Stimulated activated CD4-positive, alpha-beta T cell treated with anti-CD3 and anti-CD28 coated beads, Interleukin-15, amount 100 ng/mL, for 1 hour (primary cell): Measurements from ENCODE around the gene PEX26.
"Not testable (repeated sequence)": the region's sequence is repeated elsewhere in the genome, so short reads cannot be mapped to it uniquely, and the experiment has no call there.

Experiments
- DNase-seq, 2 donors: peaks; one replicate each; pipeline ENCODE4 v3.0.0-alpha.2; 2020; ENCODE audit warnings: low read depth in 1 of 2, low spot score in 1 of 2

Gene PEX26

DNA sequence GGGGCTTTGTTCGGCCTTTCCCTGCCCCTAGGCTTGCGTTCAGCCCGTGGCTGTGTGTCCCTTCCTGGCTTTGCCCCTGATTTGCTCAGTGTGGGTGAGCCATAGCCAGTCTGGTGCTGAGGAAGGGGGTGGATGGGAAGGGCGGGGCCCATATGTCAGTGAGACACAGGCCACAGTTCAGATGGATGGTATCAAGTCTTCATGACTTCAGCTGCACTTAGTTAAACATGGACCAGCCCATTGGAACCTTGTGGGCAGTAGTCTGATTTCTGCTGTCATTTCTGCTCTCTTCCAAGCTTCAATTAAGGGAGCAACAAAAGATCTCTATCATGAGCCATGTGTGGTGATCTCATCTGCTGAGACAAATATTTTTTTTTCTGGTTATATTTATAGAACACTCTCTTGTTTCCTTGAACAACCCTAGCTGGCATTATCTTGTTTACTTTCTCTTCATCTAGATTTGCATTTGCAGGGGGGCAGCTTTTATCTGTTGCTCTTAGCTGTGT lies 21.6 kb upstream of the PEX26 start:
- DNase-seq, result no peak

DNA sequence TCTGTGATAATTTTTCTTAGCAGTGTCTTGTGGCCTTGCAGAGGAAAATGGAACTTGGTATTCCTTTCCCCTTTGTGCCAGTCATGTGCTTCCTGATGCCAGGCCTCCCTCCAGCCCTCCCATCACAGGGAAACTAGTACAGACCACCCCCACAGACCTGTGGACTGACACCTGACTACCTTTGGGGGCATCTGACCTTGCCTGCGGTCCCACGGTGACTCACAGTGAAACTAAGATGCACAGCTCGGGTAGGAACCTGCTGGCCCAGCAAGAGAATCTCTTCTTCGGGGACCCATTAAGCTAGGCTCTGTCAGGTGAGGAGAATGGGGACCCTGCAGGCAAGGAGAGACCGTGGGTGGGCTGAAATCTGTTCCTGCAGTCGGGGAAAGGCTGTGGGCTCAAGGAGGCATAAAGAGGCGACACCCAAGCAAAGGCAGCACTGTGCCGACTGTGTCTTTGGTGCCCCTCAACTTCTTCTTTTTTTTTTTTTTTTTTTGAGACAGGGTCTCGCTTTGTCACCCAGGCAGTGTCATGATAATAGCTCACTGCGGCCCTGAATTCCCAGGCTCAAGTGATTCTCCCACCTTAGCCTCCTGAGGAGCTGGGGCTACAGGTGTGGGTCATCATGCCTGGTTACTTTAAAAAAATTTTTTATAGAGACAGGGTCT lies 20.8 kb upstream of the PEX26 start:
- DNase-seq, result no peak

- DNase-seq, result no peak
Measured at GRCh38 chr22:18057568-18058209, 20.1 kb upstream of the PEX26 start.

GRCh38 chr22:18058371-18059093 lies 19.3 kb upstream of the PEX26 start:
- DNase-seq, result no peak

- DNase-seq, result no peak
Measured at GRCh38 chr22:18059094-18059417, 18.7 kb upstream of the PEX26 start.

DNA sequence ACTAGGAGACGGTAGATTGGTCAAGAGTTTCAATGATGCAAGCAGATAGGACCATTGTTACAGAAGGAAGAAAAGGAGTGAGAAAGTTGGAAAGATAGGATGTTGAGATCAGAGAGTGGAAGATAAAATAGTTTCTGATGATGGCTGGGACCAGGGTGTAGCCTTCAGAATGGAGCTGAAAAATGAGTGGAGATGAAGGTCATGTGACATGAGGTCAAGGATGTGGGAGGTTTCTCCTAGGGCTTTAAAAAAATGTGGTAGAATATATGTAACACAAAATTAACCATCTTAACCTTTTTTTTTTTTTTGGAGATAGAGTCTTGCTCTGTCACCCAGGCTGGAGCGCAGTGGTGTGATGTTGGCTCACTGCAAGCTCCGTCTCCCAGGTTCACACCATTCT lies 18.3 kb upstream of the PEX26 start:
- no peak for DNase-seq

DNA sequence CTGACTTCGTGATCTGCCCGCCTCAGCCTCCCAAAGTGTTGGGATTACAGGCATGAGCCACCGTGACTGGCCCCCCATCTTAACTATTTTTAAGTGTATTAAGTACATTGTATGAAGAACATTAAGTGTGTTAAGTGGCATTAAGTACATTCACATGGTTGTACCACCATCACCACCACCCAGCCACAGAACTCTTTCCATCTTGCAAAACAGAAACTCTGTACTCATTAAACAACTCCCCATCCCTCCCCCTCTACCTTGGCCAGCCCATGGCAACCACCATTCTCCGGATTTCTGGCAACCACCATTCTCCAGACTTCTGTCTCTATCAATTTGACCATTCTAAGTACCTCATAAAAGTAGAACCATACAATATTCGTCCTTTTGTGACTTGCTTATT lies 17.8 kb upstream of the PEX26 start:
- DNase-seq, result no peak

DNA sequence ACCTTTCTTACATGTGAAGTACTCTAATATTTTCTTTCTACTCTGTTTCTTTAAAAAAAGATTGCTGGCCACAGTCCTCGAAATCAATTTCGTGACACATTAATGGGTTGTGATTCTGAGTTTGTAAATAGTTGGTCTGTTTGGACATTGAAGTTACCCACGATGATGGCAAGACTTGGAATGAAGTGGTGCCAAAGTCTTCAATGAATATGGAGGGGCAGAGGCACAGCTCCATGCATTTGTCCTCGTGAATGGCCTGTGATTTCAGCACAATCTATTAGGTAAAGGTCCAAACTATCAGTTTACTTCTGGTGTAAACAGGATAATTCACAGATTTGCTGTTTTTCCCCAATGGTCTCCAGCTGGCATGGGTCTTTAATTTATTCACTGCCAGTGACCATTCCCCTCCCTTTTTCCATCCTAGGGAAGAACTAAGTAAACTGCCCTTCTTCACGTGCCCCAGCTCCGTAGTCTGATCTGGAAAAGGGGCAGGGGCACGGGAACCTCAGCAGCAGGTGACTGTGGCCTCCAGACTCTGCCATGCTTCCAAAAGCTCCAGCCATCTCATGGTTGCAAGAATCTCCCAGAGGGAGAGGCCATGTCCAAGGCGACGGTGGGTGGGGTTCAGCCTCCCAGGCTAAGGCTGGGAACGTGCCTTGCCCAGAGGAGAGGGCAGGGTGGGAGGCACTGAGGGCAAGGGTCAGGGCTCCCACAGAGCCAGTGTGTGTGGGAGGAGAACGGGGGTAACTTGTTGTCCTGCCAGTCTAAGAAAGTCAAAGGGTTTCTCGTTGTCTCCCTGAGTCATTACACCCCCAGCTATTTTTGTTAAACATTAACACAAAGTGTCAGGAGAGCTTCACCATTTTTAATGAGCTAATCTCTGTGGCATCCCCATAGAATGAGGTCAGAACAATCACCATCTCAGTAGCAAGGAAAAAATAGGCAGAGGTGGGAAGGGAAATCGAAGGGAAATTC lies 16.9 kb upstream of the PEX26 start:
- no peak for DNase-seq

DNA sequence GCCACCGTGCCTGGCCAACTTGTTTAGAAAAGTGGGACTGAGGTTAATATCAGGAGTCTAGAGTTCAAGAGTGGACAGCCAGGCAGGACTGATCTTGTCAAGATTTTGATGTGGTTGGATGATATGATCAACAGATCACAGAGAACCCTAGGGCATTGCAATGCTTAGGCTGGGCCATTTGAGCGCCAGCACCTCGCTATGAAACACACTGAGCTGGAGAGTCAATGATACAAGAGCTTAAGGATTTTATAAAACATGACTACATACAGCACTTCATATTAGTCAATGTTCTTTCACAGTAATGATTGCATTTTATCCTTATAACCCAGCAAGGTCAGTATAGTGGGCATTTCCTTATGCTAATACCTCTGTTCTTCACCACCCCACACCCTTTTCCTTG lies 15.4 kb upstream of the PEX26 start:
- no peak for DNase-seq

DNA sequence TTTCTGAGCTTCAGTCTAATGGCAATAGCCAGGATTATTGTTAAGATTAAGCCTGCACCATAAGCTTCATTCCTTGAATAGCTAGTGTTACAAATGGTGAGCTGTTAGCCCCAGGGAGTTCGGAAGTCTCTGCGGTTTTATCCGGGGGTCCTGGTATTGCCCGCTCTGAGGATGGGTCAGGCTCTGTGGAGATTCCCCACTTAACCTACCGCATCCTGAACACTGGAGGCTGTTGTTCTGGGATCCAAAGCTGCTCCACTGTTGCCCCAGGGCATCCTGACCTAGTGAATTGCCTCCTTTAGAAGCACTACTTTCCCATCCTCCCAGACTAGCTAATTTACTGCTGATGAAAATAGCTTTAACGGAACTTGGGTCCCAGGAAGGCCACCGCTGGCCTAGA lies 14.5 kb upstream of the PEX26 start:
- DNase-seq, result no peak

DNA sequence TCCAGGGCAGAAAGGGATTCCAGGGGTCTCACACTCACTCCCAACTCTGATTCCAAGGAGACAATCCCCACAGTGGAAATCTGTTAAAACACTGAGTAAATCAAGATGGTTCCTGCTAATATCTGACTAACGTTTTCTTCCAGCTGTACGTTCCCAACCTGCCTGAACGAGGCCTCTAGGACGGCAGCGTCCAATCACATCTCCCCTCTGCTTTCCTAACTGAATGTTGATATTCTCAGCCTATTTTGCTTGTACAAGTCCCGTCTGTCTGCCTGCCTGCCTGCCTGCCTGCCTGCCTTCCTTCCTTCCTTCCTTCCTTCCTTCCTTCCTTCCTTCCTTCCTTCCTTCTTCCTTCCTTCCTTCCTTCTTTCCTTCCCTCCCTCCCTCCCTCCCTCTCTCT lies 14.1 kb upstream of the PEX26 start:
- DNase-seq, result not testable (repeated sequence)

DNA sequence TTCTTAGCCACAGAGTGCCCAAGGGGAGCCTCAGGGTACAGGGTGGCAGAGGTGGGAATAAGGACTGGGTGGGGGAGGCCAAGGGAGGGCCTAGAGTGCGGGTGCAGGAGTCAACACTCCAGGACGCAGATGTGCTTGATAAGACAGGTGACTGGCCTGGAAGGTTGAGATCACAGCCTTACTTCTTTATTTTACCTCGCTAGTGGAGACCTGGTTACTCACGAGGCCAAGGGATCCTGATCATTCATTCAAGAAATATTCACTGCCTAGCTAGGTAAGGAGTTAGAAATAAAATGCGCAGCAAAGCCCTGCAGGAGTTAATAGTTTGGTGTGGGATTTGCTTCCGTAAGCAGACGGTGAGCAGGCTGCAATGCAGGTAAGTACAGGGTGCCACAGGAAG lies 13.2 kb upstream of the PEX26 start:
- no peak for DNase-seq

DNA sequence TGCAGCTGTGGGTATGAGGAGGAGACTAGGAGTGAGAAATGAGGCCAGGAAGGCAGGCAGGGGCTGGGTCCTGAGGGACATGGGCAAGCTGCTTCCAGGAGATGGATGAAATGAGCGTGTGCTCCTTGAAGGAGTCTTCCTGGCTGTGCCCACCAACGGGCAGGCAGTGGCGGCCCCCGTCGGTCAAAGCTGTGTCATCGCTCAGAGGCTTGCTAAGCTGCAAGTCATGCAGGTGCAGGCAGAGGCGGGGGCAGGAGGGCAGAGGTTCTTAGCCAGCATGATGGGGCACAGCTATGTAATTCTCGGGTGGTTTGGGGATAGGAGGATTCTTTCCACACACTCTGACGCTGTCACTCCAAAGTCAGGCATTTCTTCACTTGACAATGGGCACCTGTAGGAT lies 12.5 kb upstream of the PEX26 start:
- no peak for DNase-seq

- no peak for DNase-seq
Measured at GRCh38 chr22:18066181-18066859, 11.5 kb upstream of the PEX26 start.

DNA sequence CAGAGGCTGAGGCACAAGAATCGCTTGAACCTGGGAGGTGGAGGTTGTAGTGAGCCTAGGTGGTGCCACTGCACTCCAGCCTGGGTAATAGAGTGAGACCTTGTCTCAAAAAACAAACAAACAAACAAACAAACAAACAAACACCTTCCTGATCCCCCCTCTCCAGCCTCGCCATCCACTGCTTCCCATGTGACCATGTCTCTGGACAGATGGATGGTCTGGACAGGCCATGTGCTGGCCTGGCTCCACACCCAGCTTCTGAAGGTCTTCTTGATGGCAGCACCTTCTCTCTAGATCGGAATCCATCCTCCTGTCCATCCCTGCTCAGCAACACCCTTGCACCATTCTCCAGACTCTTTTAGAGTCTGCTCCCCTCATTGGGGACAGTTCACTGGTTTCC lies 10.7 kb upstream of the PEX26 start:
- DNase-seq, result no peak

DNA sequence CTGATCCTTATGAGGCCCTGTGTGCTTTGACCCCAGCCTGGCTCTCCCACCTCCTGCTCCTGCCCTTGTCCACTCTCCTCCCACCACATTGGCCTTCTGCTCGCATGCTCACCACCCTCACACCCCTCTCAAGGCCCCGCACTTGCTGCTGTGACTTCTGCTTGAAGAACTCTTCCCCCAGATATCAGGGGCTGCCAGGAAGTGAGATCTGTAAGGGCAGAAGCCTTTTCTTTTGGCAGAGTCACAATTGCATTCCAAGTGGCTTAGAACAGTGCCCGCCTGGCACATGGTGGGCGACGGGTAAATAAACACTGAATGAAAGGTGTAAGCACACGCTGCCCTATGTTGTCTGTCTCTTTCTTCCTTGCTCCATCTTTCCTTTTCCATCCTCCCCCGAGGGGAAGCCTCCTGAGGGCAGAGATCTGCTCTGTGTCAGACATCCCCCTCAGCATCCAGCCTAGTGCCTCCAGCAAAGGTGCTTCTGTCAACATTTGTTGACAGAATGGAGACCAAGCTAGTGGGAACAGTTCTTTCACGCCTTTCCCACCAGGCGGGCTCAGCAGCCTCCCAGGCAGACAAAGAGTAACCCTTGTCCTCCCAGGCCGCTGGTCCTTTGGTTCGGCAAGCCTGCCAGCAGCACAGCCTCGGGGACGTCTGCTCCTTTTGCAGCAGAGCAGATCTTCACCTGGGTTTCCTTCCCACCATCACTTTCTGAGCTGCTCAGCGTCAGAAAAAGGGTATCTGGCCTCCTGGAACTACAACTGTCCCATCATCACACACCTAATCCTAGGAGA lies 10.0 kb upstream of the PEX26 start:
- DNase-seq, result no peak

DNA sequence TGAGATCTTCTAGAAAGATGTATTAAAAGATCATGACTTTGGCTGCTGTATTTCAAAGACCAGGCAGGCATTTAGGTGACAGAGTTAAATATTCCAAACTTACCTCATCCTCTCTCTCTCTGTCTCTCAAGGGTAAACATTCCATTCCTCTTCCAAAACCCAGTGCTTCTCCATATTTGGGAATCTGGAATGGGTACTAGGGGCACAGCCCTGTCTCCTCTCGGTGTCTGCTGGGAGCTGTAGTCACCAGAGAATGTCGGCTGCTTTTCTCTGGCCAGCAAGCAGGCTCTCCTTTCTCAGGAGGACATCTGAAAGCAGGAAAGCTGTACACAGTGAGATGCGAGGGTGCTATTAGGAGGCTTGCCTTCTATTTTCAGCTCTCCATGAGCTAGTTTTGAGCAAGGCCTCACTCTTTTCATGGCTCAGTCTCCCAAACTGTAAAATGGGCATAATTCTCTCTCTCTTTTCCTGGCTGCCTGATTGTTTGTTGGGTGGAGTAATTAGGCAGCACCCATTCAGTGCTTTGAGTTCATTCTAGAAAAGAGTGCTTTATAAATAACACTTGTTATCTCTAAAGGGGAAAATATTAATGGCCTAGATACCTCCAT lies 9.3 kb upstream of the PEX26 start:
- DNase-seq, result no peak

- no peak for DNase-seq
Measured at GRCh38 chr22:18069041-18069440, 8.7 kb upstream of the PEX26 start.

DNA sequence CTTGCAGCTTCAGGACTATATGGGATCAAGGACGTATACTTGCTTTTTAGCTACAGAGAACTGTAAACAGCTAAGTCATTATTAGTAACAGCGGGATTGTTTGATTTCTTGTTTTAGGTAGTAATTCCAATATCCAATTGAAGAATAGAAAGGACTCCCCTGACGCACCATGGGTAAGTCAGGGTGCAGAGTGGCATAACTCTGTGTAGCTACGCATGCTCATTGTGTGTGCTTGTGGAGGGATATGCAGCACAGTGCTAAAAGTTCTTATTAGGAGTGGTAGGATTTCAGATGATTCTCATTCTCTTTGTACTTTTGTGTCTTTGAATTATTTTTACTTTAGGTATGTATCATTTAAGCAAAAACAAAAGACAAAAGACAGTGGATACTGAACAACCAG lies 7.7 kb upstream of the PEX26 start:
- DNase-seq, result no peak
